Measurements from ENCODE around the gene LCMT1.

Gene LCMT1

GRCh38 chr16:25192096-25192495 lies 80.6 kb downstream of the LCMT1 start:
- Histone ChIP-seq H3K9me3 (ENCODE audit: control insufficient read depth, low read length) (no peaks in the 10 kb centered on the region), H3K4me1 (ENCODE audit: control insufficient read depth, insufficient read depth, low read length, poor library complexity, severe bottlenecking) (no peaks in the 10 kb centered on the region), H3K36me3 (ENCODE audit: control insufficient read depth, insufficient read depth, low read length) (no peaks in the 10 kb centered on the region), H3K4me3 (ENCODE audit: extremely low read depth, insufficient read depth, low read length, poor library complexity, severe bottlenecking) (no peak overlapping the region), H3K27ac (ENCODE audit: low read depth, low read length, severe bottlenecking) (no peak overlapping the region)
- 94 to 95% methylated on average over 6 of the region's 6 CpGs for WGBS, 2 experiments (ENCODE audit: insufficient coverage in 2 of 2)

DNA sequence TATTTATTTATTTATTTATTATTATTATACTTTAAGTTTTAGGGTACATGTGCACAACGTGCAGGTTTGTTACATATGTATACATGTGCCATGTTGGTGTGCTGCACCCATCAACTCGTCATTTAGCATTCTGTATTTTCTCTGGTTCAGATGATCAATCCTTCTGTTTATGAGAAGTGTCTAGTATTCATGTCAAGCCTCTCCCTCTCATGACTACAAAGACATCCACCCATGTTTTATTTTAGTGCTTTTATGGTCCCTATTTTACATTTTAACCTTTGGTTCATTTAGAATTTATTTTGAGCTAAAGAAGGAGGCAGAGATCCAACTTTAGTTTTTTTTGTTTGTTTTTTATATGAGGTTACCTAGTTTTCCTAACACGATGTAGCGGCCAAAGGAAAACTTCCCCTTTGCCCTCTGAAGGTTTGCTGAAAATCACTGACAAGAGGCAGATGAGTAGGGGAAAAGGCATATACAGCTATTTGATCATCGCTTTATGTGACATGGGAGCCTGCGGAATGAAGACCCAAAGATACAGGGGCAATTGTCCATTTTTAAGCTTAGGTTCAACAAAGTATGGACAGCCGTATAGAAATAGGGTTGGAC lies 82.8 kb downstream of the LCMT1 start:
- Histone ChIP-seq H3K36me3 (ENCODE audit: control insufficient read depth, insufficient read depth, low read length) (no peaks in the 10 kb centered on the region), H3K4me3 (ENCODE audit: extremely low read depth, insufficient read depth, low read length, poor library complexity, severe bottlenecking) (no peak overlapping the region), H3K27ac (ENCODE audit: low read depth, low read length, severe bottlenecking) (no peak overlapping the region), H3K9me3 (ENCODE audit: control insufficient read depth, low read length) (no peaks in the 10 kb centered on the region), H3K4me1 (ENCODE audit: control insufficient read depth, insufficient read depth, low read length, poor library complexity, severe bottlenecking) (no peaks in the 10 kb centered on the region)
- WGBS, 2 experiments (ENCODE audit: insufficient coverage in 2 of 2), result 93 to 100% methylated on average over 5 of the region's 7 CpGs

DNA sequence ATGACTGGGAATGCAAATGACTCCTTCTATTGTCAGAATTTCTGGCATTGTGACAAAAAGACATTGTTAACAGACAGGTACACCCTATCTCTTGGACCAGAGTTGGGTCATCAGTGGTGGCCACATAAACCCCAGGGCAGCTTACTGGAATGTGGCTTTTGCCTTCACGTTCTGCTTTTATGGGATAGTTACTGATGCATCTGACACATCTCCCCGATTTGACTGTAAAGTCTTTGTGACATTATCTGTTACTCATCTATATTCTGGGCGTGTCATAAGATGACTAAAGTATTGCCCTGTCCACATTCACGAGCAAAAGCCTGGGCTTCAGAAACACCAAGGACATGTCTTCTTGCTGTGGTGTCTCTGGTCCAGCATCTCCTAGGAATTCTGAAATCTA lies 86.5 kb downstream of the LCMT1 start:
- Histone ChIP-seq H3K9me3 (ENCODE audit: control insufficient read depth, low read length) (no peaks in the 10 kb centered on the region), H3K4me1 (ENCODE audit: control insufficient read depth, insufficient read depth, low read length, poor library complexity, severe bottlenecking) (no peaks in the 10 kb centered on the region), H3K36me3 (ENCODE audit: control insufficient read depth, insufficient read depth, low read length) (no peaks in the 10 kb centered on the region), H3K4me3 (ENCODE audit: extremely low read depth, insufficient read depth, low read length, poor library complexity, severe bottlenecking) (no peak overlapping the region), H3K27ac (ENCODE audit: low read depth, low read length, severe bottlenecking) (no peak overlapping the region)
- 86 to 96% methylated on average over 2 to 3 of the region's 4 CpGs for WGBS, 2 experiments (ENCODE audit: insufficient coverage in 2 of 2)

GRCh38 chr16:25199457-25199856 lies 87.9 kb downstream of the LCMT1 start:
- H3K4me1 ChIP-seq (ENCODE audit: control insufficient read depth, insufficient read depth, low read length, poor library complexity, severe bottlenecking), result no peaks in the 10 kb centered on the region
- no peak overlapping the region for H3K27ac ChIP-seq (ENCODE audit: low read depth, low read length, severe bottlenecking)
- WGBS, 2 experiments (ENCODE audit: insufficient coverage in 2 of 2), result 92 to 93% methylated on average over 3 to 7 of the region's 7 CpGs
- no peaks in the 10 kb centered on the region for H3K36me3 ChIP-seq (ENCODE audit: control insufficient read depth, insufficient read depth, low read length)
- H3K4me3 ChIP-seq (ENCODE audit: extremely low read depth, insufficient read depth, low read length, poor library complexity, severe bottlenecking), result no peak overlapping the region
- no peaks in the 10 kb centered on the region for H3K9me3 ChIP-seq (ENCODE audit: control insufficient read depth, low read length)

DNA sequence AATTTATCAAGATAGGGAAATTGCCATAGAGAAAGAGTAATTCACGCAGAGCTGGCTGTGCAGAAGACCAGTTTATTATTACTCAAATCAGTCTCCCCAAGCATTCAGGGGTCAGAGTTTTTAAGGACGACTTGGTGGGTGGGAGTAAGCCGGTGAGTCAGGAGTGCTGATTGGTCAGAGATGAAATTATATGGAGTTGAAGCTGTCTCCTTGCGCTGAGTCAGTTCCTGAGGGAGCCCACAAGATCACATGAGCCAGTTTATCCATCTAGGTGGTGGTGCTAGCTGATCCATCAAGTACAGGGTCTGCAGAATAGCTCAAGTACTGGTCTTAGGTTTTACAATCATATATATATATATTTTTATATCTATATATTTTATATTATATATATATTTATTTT lies 99.2 kb downstream of the LCMT1 start:
- Histone ChIP-seq H3K4me1 (ENCODE audit: control insufficient read depth, insufficient read depth, low read length, poor library complexity, severe bottlenecking) (no peaks in the 10 kb centered on the region), H3K9me3 (ENCODE audit: control insufficient read depth, low read length) (no peaks in the 10 kb centered on the region), H3K27ac (ENCODE audit: low read depth, low read length, severe bottlenecking) (no peak overlapping the region), H3K4me3 (ENCODE audit: extremely low read depth, insufficient read depth, low read length, poor library complexity, severe bottlenecking) (no peak overlapping the region), H3K36me3 (ENCODE audit: control insufficient read depth, insufficient read depth, low read length) (no peaks in the 10 kb centered on the region)
- WGBS, 2 experiments (ENCODE audit: insufficient coverage in 2 of 2), result 68 to 80% methylated on average over 1 to 3 of the region's 4 CpGs

DNA sequence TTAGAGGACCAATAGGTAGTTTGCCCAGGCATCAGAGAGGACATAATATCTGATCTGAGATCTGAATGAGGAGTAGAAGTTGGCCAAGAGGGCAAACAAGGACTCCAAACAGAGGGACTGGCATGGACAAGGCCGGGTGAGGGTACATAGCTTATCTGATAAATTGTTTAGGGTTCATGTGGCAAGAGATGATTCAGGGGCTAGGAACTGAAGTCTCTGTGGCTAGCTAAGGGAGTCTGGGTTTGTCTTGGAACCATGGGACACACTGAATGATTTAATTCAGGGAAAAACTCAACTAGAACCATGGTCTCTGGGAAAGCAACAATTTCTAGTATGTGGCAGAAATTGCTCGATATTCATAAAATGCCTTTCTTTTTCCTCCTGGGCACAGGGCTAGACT lies 101.1 kb downstream of the LCMT1 start:
- 77 to 88% methylated on average over 2 of the region's 2 CpGs for WGBS, 2 experiments (ENCODE audit: insufficient coverage in 2 of 2)
- no peaks in the 10 kb centered on the region for H3K36me3 ChIP-seq (ENCODE audit: control insufficient read depth, insufficient read depth, low read length)
- no peak overlapping the region for H3K27ac ChIP-seq (ENCODE audit: low read depth, low read length, severe bottlenecking)
- H3K4me1 ChIP-seq (ENCODE audit: control insufficient read depth, insufficient read depth, low read length, poor library complexity, severe bottlenecking), result no peaks in the 10 kb centered on the region
- no peaks in the 10 kb centered on the region for H3K9me3 ChIP-seq (ENCODE audit: control insufficient read depth, low read length)
- no peak overlapping the region for H3K4me3 ChIP-seq (ENCODE audit: extremely low read depth, insufficient read depth, low read length, poor library complexity, severe bottlenecking)

- H3K27ac ChIP-seq (ENCODE audit: low read depth, low read length, severe bottlenecking), result no peak overlapping the region
- H3K4me1 ChIP-seq (ENCODE audit: control insufficient read depth, insufficient read depth, low read length, poor library complexity, severe bottlenecking), result no peaks in the 10 kb centered on the region
- WGBS, 2 experiments (ENCODE audit: insufficient coverage in 2 of 2), result 71 to 91% methylated on average over 4 of the region's 6 CpGs
- no peaks in the 10 kb centered on the region for H3K9me3 ChIP-seq (ENCODE audit: control insufficient read depth, low read length)
- no peak overlapping the region for H3K4me3 ChIP-seq (ENCODE audit: extremely low read depth, insufficient read depth, low read length, poor library complexity, severe bottlenecking)
- H3K36me3 ChIP-seq (ENCODE audit: control insufficient read depth, insufficient read depth, low read length), result no peaks in the 10 kb centered on the region
These were observed 102.3 kb downstream of the LCMT1 start for GRCh38 chr16:25213709-25214397.

DNA sequence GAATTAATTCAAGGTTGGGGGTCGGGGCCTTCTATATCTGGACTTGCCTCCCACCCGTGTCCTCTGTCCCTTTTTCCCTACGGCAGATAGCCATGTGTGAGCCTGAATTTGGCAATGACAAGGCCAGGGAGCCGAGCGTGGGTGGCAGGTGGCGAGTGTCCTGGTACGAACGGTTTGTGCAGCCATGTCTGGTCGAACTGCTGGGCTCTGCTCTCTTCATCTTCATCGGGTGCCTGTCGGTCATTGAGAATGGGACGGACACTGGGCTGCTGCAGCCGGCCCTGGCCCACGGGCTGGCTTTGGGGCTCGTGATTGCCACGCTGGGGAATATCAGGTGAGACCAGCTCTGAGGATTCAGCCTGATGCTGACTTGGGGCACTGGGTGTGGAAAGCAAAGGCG lies 105.6 kb downstream of the LCMT1 start:
- Histone ChIP-seq H3K27ac (ENCODE audit: low read depth, low read length, severe bottlenecking) (no peak overlapping the region), H3K9me3 (ENCODE audit: control insufficient read depth, low read length) (no peaks in the 10 kb centered on the region), H3K36me3 (ENCODE audit: control insufficient read depth, insufficient read depth, low read length) (no peaks in the 10 kb centered on the region), H3K4me3 (ENCODE audit: extremely low read depth, insufficient read depth, low read length, poor library complexity, severe bottlenecking) (no peak overlapping the region), H3K4me1 (ENCODE audit: control insufficient read depth, insufficient read depth, low read length, poor library complexity, severe bottlenecking) (no peaks in the 10 kb centered on the region)
- WGBS, 2 experiments (ENCODE audit: insufficient coverage in 2 of 2), result 93 to 94% methylated on average over 16 to 17 of the region's 17 CpGs

- Histone ChIP-seq H3K27ac (ENCODE audit: low read depth, low read length, severe bottlenecking) (no peak overlapping the region), H3K9me3 (ENCODE audit: control insufficient read depth, low read length) (no peaks in the 10 kb centered on the region), H3K4me1 (ENCODE audit: control insufficient read depth, insufficient read depth, low read length, poor library complexity, severe bottlenecking) (no peaks in the 10 kb centered on the region), H3K36me3 (ENCODE audit: control insufficient read depth, insufficient read depth, low read length) (no peaks in the 10 kb centered on the region), H3K4me3 (ENCODE audit: extremely low read depth, insufficient read depth, low read length, poor library complexity, severe bottlenecking) (no peak overlapping the region)
- 86 to 100% methylated on average over 1 to 3 of the region's 4 CpGs for WGBS, 2 experiments (ENCODE audit: insufficient coverage in 2 of 2)
These were observed 106.4 kb downstream of the LCMT1 start for GRCh38 chr16:25217921-25218320.

DNA sequence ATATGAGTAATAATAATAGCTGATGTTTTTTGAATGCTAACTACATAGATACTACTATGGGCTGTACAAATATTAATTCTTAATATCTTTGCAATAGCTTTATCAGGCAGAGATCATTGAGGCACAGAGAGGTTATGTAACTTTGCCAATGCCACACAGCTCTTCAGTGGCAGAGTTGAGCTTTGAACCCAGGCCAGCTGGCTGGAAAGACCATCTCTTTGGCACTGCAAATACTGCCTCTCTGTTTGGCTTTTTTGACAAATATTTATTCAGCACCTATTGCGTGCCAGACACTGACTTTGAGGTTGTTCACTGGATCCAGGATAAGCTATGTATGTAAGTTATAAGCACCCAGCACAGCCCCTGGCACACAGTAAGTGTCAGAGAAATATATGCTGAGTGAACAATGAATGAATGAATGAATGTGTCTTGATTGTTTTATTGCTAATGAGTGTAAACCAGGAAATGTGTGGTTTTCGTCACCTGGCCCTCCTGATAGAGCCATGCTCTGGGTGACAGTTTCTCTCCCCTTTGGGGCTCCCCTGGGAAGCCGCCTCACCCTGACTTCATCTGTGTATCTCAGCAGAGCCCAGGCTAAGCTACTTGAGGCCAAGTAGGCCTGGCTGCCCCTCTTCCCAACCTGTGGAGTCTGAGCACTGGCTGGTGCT lies 107.7 kb downstream of the LCMT1 start:
- H3K4me3 ChIP-seq (ENCODE audit: extremely low read depth, insufficient read depth, low read length, poor library complexity, severe bottlenecking), result no peak overlapping the region
- 87 to 95% methylated on average over 2 to 3 of the region's 3 CpGs for WGBS, 2 experiments (ENCODE audit: insufficient coverage in 2 of 2)

GRCh38 chr16:25222959-25223358 lies 111.4 kb downstream of the LCMT1 start:
- Histone ChIP-seq H3K4me3 (ENCODE audit: extremely low read depth, insufficient read depth, low read length, poor library complexity, severe bottlenecking) (no peak overlapping the region), H3K27ac (ENCODE audit: low read depth, low read length, severe bottlenecking) (no peak overlapping the region), H3K9me3 (ENCODE audit: control insufficient read depth, low read length) (no peaks in the 10 kb centered on the region), H3K4me1 (ENCODE audit: control insufficient read depth, insufficient read depth, low read length, poor library complexity, severe bottlenecking) (no peaks in the 10 kb centered on the region), H3K36me3 (ENCODE audit: control insufficient read depth, insufficient read depth, low read length) (no peaks in the 10 kb centered on the region)
- WGBS, 2 experiments (ENCODE audit: insufficient coverage in 2 of 2), result 84 to 88% methylated on average over 7 to 8 of the region's 8 CpGs

More for the DNA sequence above, 107.7 kb downstream of the LCMT1 start:
- H3K9me3 ChIP-seq (ENCODE audit: control insufficient read depth, low read length), result no peaks in the 10 kb centered on the region
- H3K27ac ChIP-seq (ENCODE audit: low read depth, low read length, severe bottlenecking), result no peak overlapping the region
- H3K36me3 ChIP-seq (ENCODE audit: control insufficient read depth, insufficient read depth, low read length), result no peaks in the 10 kb centered on the region
- H3K4me1 ChIP-seq (ENCODE audit: control insufficient read depth, insufficient read depth, low read length, poor library complexity, severe bottlenecking), result no peaks in the 10 kb centered on the region

All from mesodermal cell (in vitro differentiated cells).